Prostate gland (tissue), 2 donors: ENCODE results near the gene RSPRY1.
A peak's percentile ranks its signal among the peaks of the same experiment; 100 is the strongest.

Experiments
- POLR2AphosphoS5 ChIP-seq: sonication (generic); formaldehyde crosslinking; IDR thresholded peaks from one replicate; pipeline ENCODE4 v1.6.1; 2017; ENCODE audit warnings: antibody characterized with exemption
- TF ChIP-seq, protein P1 (sequence below), 4 experiments: fragments of 200-600 bp in 2 of 4; fragments of 450-650 bp in 2 of 4; sonication (generic) in 2 of 4; IDR thresholded peaks; 1 replicate in 3 of 4; 2 replicates in 1 of 4; pipeline ENCODE4 v1.5.1; 2016 to 2019; ENCODE audit warnings: antibody characterized with exemption in 4 of 4, mild to moderate bottlenecking in 2 of 4, moderate library complexity in 2 of 4

DNA sequence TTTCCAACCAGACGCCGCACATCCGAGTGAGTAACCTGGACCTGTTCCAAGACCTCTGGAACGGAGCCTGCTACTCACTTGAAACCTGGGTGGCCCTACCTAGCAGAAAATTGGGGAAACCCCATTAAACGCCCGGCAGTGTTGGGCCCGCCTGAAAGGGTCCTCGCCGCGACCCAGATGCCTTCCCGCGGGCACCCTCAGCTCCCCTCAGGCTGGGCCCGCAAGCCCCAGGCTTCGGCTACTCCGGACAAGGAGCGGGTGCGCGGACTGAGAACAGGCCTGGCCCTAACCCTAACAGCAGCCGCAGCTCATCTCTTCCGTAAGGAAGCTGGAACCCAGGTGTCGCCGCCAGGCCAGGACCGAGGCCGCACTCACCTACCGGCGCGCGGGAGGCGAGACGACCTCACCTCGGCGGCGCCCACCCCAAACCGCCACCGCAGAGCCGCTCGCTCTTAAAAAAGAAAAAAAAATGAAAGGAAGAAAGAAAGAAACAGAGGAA lies 634 bp upstream of the RSPRY1 start:
- TF ChIP-seq, protein P1, sequence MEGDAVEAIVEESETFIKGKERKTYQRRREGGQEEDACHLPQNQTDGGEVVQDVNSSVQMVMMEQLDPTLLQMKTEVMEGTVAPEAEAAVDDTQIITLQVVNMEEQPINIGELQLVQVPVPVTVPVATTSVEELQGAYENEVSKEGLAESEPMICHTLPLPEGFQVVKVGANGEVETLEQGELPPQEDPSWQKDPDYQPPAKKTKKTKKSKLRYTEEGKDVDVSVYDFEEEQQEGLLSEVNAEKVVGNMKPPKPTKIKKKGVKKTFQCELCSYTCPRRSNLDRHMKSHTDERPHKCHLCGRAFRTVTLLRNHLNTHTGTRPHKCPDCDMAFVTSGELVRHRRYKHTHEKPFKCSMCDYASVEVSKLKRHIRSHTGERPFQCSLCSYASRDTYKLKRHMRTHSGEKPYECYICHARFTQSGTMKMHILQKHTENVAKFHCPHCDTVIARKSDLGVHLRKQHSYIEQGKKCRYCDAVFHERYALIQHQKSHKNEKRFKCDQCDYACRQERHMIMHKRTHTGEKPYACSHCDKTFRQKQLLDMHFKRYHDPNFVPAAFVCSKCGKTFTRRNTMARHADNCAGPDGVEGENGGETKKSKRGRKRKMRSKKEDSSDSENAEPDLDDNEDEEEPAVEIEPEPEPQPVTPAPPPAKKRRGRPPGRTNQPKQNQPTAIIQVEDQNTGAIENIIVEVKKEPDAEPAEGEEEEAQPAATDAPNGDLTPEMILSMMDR (IDR thresholded peaks at IDR 0.05): peak in 1 of 4 experiments; percentile 15
- no peak for TF ChIP-seq POLR2AphosphoS5
